ENCODE results near the gene PIGR.

PIGR gene

DNA sequence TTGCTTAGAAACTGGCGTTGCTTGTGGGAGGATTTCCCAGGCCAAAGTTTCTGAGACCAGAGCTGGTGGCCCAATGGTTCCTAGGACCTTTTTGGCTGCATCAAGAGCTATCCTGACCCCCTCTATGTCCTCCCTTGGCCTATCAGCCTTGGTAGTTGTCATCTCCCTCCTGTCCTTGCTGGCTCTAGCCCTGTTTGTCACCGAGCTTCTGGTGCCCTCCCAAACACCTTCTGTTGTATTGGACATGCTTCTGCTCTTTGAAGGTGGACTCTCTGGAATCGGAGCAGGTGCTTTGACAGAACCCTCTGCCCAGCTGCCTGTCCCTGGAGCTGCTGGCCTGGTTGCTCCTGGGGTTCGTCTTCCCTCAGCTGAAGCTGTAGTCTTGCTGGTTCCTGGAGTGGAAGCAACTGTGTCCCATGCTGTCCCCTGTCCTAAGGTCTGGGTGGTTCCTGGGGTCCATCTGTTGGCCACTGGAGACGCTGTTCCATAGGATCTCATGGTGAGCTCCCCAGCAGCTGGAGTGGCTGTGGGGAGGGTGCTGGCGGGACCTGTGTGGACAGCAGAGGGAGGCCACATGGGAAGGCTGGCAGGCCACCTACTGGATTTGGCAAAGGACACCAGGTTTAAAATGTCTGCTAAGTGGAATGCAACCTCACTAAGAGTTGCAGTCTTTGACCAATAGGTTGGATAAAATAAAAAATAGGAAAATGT, 14.6 kb upstream of the PIGR start:
- no peak for DNase-seq

DNA sequence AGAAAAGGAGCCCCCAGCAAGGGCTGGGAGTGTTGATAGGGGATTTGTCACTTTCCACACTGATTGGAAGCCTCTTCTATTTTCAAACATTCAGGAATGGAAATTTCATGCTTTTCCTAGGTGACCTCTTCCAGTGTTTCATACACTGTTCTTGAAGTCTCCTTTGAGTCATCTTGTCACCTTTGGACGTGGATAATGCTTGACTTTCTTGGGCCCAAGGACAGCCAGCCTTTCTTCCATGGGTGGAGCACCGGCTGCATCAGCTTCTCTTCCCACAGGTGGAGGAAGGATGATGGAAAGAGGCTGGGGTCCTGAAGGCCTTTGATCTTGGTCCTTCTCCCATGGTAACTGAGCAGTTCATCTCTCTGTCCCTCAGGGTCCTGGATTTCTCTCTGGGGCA, 11.9 kb upstream of the PIGR start:
- no peak for DNase-seq

DNA sequence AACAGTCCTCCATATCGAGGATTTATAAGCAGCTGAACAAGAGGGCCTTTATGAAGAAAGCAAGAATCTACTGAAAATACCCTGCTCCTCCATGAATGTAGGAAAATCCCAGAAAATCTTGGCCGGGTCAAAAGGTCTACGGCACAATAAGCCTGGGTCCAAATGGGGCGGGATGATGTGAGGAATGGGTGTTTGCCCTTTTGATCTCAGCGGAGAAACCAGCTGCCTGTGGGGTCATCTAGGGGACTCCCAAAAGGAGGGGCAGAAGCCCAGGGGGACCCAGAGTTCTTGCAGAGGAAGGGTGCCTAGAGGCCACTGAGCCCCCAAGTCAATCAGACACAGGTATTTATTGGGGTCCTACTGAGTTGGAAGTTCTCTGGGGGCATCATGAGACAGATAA, 11.4 kb upstream of the PIGR start:
- no peak for DNase-seq

DNA sequence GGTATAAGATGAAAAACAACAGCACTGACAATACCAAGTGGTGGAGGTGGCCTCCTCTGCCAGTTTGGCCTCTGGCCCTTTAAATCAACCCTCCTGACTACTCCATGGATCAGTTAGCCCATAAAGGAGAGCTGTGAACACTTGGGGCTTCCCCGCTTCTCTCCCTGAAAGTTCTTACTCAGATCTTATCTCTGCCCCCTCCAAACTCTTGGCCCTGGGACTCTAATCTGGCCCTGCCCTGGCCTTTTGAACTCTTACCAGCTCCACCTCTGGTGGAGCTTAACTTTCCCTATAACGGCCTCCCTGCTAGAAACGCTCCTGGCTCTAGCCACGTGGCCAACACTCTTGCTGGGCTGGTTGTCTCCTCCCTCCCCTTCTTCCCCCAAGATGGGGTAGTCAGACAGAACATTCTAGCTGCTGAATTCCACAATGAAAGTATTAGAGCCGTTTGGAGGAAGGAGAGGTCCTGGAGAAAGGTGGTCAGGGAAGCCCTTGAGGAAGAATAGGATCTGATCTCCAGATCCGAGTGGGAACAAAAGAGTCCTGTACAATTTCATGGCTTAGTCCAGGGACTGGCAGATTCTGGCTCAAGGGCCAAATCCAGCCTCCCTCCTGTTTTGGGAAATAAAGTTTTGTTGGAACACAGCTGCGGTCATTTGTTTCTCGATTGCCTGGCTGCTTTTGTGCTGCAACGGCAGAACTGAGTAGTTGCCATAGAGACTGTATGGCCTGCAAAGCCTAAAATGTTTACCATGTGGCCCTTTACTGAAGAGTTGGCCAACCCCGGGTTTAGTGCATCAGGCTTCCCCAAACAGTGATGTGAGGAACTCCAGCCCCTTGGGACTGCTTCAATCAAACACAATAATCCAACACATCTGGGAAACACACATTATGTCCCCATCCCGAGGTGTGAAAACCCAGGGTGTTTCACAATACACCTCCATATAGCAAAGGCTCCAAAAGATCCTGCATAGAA, 9.5 kb upstream of the PIGR start:
- DNase-seq = no peak

DNA sequence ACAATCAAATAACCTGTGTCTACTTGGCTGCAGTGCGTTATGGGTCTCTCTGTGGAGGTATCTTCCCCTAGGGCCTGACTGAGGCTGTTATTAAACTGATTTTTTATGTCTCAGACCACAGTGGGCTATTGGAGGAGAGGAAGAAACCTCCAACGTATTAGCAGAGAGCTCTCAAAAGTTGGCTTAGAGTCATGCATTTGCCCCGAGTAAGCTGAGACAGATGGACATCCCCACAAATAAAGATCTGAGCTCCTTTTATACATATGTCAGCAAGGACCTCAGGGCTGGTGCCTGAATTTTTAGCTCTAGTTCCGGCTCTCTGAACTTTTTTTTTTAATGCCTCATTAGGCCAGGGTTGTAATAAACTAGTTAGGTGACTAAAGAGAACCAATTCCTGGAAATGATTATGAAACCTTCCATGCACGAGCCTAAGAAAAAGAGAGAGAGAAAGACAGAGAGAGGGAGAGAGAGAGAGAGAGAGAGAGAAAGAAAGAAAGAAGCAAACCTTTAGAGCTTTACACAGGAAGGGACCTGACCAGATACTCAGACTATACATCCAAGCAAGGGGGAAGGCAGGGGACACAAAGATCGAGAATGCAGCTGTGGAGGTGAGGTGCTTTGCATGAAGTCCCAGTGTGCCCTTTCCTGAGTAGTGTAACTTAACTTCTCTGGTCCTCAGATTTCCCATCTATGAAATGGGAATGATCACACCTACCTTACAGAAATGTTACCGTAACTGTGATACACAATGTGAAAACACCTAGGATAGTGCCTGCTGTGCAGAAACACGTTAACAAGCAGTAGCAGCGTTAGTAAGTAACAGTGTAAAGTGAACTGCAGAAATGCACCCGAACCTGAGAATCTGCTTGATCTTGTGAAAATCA, 8.4 kb upstream of the PIGR start:
- DNase-seq = no peak

DNA sequence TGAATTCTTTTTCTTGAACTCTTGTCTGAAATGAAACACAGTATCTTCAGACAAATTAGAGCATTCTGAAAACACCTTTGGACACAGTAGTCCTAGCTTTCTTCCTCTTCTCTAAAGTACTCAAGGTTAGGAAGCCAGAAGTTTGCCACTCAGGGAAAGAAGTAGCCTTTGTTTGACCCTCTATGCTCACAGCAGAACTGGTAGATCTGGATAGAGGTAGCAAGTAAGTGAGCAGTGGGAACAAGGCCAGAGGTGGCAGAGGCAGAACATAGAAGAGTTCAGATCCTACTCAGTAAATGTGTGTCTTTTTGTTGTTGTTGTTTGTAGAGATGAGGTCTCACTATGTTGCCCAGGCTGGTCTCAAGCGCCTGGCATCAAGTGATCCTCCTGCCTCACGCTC, 7.4 kb upstream of the PIGR start:
- no peak for DNase-seq

DNA sequence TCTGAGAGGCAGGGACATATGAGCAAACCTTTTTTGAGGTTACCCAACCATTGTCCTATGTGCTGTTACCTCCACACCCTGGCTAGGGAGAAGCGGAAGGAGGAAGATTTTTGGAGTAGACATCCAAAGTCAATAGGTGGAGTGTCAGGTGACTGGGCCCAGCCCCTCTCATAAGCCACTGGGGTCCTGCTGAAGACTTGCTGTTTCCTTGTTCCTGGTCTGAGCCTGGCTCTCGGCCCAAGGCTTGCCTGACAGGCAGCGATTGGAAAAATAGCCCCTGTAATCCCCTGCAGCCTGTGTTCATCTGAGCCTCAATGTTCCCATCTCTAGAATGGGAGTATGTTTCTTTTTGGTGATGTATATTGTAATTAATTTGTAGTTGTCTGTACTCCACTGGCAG, 6.9 kb upstream of the PIGR start:
- no peak for DNase-seq

DNA sequence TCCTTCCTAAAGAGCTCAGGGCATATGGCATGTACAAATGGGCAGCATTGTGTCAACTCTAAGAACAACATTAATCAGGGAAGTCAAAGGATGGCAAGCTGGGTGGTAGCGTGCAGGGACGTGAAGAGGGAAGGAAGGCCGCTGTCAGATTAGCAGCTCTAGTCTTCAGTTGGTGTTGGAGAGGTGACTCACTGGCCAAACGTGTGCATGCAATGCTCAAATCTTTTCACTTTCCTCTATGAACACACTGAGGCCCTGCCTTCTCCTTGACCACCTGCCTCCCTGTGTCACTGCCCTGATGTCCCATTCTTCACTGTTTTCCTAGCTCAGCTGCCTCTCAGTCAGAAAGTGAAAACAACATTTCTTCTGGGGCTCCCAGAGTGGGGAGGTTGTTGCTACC, 5.9 kb upstream of the PIGR start:
- DNase-seq = no peak

DNA sequence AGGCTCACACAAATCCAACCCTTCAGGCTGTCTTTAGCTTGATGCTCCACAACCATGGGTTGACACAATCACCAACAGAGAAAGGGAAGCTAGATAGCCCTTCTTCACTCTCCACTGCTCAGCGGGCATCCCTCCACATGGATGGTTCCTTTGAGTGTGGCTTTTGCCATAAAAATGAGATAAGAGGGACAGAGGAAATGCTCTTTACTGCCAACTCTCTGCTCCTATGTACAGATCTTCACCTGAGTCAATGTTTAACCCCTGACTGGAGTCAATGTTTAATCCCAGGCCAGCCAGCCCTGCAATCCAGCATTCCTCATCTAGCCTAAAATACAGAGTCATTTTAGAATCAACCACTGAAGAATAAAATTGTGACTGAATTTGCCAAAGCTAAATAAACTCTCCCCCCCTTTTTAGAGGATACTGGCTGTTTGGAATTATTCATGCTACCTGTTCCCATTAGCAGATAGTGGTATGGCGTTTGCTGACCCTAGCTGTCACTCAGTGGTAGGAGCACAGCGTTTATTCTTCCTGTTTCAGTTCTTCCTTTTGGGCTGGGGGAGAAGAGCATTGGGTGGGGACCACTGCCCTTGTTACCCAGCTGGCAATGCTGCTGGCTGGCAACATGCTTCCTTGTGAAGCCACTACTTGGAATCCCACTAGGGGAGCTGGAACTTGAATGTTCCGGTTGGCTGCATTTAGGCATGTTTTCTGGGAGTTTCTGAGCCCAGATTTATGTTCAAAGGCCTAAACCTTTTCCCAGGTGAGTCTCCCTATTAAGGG, 5.2 kb upstream of the PIGR start:
- no peak for DNase-seq

DNA sequence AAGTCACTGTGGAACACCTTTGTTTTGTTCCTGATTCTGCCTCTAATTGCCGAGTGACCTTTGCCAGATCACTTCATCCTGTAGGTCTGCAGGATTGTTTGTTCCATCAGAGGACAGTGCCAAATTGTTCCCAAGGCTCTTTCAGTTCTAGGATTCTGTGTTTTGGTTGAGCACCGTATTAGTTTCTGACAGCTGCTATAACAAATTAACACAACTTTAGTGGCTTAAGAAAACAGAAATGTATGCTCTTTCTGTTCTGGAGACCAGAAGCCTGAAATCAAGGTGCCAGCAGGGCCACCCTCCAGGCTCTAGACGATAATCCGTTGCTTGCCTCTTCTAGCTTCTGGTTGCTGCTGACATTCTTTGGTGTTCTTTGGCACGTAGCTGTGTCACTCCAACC, 3.4 kb upstream of the PIGR start:
- no peak for DNase-seq

DNA sequence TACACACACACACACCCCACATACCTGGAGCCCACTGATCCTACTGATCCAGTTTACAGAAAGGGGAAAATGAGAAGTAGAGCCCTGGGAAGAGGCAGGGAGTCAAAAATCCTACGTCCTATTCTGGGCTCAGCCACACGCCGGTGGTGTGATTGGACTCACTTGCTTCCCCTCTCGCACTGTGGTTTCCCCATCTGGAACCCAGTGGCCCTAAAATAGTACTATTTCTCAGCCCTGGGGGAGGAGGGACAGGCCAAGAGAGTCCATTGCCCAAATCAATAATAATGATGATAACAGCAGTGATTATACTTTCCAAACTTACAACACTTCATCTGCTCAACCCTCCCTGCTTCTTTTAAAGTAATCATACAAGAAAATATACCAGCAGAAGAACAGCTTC, 2.9 kb upstream of the PIGR start:
- DNase-seq = no peak

DNA sequence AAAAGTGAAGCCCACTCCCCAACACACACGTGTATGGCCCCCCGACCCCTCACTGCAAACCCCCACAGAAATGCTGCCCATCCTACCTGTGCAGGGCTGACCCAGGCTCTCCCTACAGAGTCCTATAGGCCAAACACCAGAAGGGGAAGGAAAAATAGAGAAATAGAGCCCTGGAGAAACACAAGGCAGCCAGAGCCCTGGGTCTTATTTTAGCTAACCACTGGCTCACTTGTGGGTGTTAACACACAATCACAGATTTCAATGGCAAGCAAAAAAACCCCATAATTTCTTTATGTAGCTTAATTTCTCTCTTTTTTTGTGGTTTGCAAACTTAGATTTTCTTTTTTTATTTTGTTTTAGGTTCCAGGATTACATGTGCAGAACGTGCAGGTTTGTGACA, 989 bp upstream of the PIGR start:
- no peak for DNase-seq

DNA sequence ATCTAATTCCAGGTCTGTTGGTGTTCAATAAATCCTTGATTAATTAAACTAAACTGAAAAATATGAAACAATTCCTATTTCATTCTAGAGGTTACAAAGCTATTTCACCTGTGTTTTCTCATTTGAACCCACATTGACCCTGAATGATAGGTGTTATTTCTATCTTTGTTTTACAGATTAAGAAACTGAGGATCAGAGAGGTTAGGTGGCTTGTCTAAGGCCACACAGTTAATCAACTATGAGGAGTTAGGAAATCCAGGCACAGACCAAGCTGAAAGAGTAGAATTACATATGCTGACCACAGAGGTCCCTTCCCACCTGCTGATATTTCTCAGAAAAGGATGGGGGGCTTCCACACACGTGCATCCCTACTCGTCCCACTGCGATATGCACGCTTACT, 487 bp downstream of the PIGR start:
- no peak for DNase-seq

DNA sequence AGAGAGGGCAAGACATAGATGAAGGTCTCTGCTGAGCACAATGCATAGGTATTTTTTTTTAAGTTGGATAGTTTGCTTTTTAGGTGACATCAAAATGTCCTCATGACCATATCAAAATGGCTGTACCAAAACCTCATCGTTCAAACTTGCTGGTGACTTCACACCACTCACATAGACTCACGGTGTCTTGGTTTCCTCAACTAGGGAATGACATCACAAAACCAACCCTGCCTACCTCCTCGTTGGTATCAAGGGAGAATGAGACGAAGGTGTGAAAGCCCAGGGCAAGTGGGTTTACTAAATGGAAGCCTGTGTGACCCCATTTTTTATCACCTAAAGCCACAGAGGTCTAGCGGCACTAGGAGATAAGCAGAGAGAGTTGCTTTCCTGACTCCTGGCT, 1.6 kb downstream of the PIGR start:
- no peak for DNase-seq

DNA sequence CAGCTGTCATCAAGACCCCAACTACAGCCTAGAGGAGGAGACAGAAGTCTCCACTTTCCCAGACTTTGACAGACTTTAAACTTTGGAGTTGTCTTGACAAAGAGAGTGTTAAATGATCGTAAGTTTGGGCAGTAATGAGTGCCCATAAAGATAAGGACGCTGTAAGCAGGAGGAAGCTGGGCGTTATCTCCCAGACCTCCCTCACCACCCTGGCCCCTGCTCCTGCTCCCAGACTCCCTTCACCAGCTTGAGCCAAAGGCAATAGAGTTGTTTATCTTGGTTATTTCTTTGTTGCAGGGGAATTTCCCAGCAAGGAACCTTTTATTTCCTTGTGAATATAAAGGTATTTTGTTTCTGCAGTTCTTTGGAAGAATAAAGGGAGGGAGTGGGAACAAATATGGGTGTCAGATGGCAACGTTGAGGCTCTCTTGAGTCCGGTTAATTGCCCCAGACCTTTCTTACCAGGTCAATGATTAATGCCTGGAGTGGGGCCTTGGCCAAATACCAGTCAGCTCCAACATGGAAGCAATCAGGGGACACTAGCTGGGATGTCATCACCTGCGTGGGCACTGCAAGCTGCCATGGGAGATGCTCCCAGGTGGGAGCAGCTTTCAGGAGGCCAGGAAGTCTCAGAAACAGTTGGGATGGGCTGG, 4.4 kb downstream of the PIGR start:
- no peak for DNase-seq

DNA sequence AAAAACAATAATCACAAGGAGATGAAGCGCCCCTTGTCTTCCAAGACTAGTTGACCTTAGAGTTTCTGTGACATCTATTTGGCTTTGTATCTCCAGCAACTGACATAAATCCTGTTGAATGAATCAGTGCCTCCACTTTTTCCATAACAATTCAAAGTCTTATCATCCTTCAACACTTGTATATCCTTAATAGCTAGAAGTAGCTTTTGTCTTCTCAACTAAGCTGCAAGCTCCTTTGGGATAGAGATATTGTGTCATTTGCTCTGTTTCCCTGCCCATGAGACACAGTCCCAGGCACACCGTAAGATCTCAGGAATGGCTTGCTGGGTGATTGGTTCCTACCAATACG, 5.7 kb downstream of the PIGR start:
- DNase-seq = no peak

DNA sequence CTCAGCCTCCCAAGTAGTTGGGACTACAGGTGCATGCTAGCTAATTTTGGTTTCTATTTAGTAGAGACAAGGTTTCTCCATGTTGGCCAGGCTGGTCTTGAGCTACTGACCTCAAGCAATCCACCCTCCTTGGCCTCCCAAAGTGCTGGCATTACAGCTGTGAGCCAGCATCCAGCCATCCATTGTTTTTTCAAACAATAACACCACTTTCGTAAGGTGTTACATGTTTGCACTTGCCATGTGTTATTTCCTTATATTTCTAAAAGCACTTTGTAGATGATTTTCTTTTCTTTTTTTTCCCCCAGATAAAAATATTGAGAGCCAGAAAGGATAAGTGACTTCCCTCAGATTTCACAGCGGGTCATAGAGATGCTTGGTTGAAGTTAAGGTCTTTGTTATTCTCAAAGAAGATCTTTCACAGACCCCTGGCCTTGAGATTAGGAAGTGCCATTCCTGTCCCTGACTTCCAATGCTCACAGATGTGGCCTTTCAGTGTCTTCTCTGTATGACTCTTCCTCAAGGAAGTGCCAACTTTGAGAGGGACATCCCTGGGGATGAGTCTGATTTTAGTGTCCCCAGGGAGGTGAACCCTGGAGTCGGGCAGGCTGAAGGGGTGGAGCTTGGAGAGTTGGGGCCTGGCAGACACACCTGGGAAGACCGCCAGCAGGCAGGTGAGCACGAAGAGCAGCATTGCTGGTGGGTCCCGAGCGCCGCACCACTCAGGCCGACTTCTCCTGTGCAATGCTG, 6.3 kb downstream of the PIGR start:
- no peak for DNase-seq

DNA sequence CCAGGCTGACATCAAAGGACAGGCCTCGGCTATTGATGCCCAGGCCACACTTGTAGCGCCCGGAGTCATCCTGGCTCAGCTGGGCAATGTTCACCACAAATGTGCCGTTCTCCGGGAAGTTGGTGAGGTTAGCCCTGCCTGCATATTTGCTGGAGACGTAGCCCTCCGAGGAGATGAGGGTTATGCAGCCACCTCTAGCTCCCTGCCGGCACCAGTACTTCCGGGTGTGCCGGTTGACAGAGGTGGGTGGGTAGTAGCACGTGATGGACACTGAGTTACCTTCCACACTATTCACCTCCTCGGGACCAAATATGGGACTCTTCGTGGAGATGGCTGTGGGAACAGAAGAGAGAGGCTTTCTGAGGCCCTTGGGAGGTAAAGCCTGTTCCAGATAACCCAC, 7.1 kb downstream of the PIGR start:
- no peak for DNase-seq

DNA sequence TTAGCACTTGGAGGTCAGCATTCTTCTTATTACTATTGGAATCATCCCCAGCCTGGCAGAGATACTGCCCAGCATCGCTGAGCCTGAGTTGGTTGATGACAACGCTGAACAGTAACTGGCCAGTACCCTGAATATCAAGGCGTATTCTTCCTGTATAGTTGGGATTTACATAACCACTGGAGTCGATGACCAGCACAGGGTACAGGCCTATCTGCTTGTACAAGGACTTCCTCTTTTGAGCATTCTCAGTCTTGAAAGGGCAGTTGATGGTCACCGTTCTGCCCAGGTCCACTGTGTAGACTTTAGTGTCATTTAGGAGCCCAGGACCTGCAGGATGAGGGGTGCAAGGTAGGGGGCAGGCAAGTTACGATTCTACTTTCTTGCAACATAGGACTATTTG, 8.8 kb downstream of the PIGR start:
- no peak for DNase-seq

DNA sequence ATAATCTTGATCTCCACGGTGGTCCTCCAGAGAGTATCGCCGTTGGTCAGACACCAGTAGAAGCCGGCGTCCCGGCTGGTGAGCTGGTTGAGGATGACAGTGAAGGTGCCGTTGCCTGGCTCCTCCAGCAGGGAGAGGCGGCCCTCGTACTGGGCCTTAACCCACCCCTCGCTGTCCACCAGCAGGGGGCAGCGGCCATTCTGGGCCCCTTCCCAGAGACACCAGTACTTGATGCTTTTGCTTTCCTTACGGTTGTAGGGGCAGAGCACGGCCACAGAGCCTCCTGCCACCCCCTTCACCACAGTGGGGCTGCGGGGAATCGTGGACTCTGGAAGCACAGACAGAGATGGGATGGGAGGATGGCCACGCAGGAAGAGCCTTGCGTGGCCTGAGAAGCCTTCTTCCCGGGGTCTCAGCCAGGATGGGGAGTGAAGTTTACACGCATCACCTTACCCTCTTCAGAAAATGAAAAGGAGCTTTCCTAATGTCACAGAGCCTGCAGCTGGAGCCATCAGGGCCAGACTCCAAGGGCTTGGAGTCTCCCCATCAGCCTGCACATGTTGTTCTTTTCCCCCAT, 10.7 kb downstream of the PIGR start:
- DNase-seq = no peak

DNA sequence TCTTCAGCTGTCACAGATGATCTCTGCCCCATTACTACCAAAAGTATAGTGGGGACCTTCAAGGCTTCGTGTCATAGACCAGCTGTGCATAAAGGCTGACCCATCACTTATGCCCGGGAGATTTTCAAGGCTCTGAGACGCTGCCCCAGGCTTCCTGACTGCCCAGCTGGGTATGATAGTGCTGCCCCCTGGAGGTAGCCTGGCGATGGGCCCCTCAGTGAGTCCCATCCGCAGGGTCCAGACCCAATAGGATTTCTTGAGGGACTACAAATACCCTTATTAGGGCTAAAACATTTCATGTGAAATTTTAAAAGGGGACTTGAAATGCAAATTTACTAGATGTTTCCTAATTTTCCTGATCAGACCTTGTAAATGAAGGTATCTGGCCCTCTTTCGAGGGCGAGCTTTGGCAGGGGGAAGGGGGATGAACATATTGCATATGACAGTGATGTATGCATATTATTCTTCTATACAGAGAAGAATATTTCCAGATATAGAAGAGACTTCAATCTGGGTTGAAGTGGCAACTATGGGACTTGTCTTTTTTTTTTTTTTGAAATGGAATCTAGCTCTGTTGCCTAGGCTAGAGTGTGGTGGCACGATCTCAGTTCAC, 12.8 kb downstream of the PIGR start:
- no peak for DNase-seq

Measured in SW 1271 (cell line).